Astrocyte (in vitro differentiated cells and primary cell): ENCODE data around the gene ZNF81. TPM values are rescaled to one million over a fixed set of nuclear protein-coding genes. Genes with fewer than 3 reads are reported as not detected.

Source experiments
- DNase-seq: peaks from one replicate; pipeline ENCODE4 v3.0.0-alpha.2; 2010; ENCODE audit warnings: low read depth
- FAIRE-seq: peaks from 2 replicates; lab custom pipeline; 2011; peaks lifted over from hg19 to GRCh38; lab: Jason Lieb, UNC
- H2AFZ ChIP-seq: 2 replicates; pipeline ENCODE4 v1.6.0; 2012; ENCODE audit warnings: low read depth, low read length, inconsistent platforms
- H3K27ac ChIP-seq: 2 replicates; pipeline ENCODE4 v1.5.1; 2011; ENCODE audit warnings: low read depth, low read length, inconsistent platforms
- H3K27me3 ChIP-seq: 2 replicates; pipeline ENCODE4 v1.6.0; 2011; ENCODE audit warnings: low read length, inconsistent platforms; ENCODE audit not compliant: insufficient read depth
- H3K36me3 ChIP-seq: 2 replicates; pipeline ENCODE4 v1.5.1; 2011; ENCODE audit warnings: low read length, inconsistent platforms; ENCODE audit not compliant: insufficient read depth
- H3K4me1 ChIP-seq: 2 replicates; pipeline ENCODE4 v1.5.1; 2011; ENCODE audit warnings: low read length, inconsistent platforms; ENCODE audit not compliant: insufficient read depth
- H3K4me2 ChIP-seq: 2 replicates; pipeline ENCODE4 v1.6.0; 2012; ENCODE audit warnings: low read length, inconsistent platforms
- H3K4me3 ChIP-seq: 2 replicates; pipeline ENCODE4 v1.5.1; 2011; ENCODE audit warnings: low read depth, mild to moderate bottlenecking, low read length, inconsistent platforms; ENCODE audit not compliant: insufficient read depth
- H3K79me2 ChIP-seq: 2 replicates; pipeline ENCODE4 v1.6.0; 2012; ENCODE audit warnings: mild to moderate bottlenecking, low read length, inconsistent platforms; ENCODE audit not compliant: insufficient read depth
- H3K9ac ChIP-seq: 2 replicates; pipeline ENCODE4 v1.6.0; 2012; ENCODE audit warnings: mild to moderate bottlenecking, low read length, inconsistent platforms
- H3K9me3 ChIP-seq: 2 replicates; pipeline ENCODE4 v1.5.1; 2012; ENCODE audit warnings: low read depth, mild to moderate bottlenecking, low read length, inconsistent platforms; ENCODE audit not compliant: insufficient read depth
- H4K20me1 ChIP-seq: 2 replicates; pipeline ENCODE4 v1.6.0; 2012; ENCODE audit warnings: low read length, inconsistent platforms; ENCODE audit not compliant: insufficient read depth
- H3K27ac Mint-ChIP-seq: one replicate; pipeline ENCODE4 v1.8.0; 2021; ENCODE audit warnings: mild to moderate bottlenecking, mixed read lengths; ENCODE audit not compliant: unreplicated experiment
- H3K27me3 Mint-ChIP-seq: one replicate; pipeline ENCODE4 v1.8.0; 2021; ENCODE audit warnings: low read depth, mixed read lengths; ENCODE audit not compliant: unreplicated experiment
- H3K36me3 Mint-ChIP-seq: one replicate; pipeline ENCODE4 v1.8.0; 2021; ENCODE audit warnings: low read depth, mixed read lengths; ENCODE audit not compliant: unreplicated experiment
- H3K4me1 Mint-ChIP-seq: one replicate; pipeline ENCODE4 v1.8.0; 2021; ENCODE audit warnings: low read depth, mixed read lengths; ENCODE audit not compliant: unreplicated experiment
- H3K4me3 Mint-ChIP-seq: one replicate; pipeline ENCODE4 v1.8.0; 2021; ENCODE audit warnings: mild to moderate bottlenecking, moderate library complexity, mixed read lengths; ENCODE audit not compliant: unreplicated experiment
- H3K9me3 Mint-ChIP-seq: one replicate; pipeline ENCODE4 v1.8.0; 2021; ENCODE audit warnings: mild to moderate bottlenecking, mixed read lengths; ENCODE audit not compliant: unreplicated experiment
- EZH2 ChIP-seq: IDR thresholded peaks from 2 replicates; pipeline ENCODE4 v1.6.1; 2012; ENCODE audit warnings: mild to moderate bottlenecking, low read length, inconsistent platforms; ENCODE audit not compliant: insufficient read depth
- total RNA-seq: library from RNA; stranded (reverse); gene quantifications from 2 replicates; pipeline ENCODE4 v1.2.1, GENCODE V29; 2021
- TF ChIP-seq, protein P1 (sequence below): IDR thresholded peaks from 2 replicates; pipeline ENCODE4 v1.5.1; 2011; ENCODE audit warnings: low read depth, mild to moderate bottlenecking, inconsistent platforms, low read length, moderate library complexity; ENCODE audit not compliant: insufficient read depth

Gene ZNF81
- total RNA-seq, 1 donor from 2014 or later: 8.6 TPM

DNA sequence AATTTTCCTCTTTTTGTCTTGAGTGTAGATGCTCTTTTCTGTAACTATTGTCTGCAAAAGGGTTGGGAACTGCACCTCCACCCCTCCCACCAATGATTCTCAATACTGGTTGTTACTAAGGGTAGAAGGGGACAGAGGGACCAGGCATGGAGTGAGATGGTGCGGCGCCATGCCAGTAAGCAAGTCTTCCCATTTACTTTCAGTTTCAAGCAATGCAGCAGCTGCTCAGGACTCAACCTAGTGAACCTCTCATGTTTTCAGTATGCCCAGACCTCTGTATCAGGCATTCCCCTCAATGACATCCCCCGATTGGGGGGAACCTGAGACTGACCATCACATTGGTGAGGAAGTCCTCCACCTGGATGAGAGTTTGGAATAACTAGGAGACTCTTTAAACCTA lies 41.5 kb downstream of the ZNF81 start:
- H3K27ac Mint-ChIP-seq: no peak overlapping the region
- no peak for TF ChIP-seq EZH2
- TF ChIP-seq, protein P1, sequence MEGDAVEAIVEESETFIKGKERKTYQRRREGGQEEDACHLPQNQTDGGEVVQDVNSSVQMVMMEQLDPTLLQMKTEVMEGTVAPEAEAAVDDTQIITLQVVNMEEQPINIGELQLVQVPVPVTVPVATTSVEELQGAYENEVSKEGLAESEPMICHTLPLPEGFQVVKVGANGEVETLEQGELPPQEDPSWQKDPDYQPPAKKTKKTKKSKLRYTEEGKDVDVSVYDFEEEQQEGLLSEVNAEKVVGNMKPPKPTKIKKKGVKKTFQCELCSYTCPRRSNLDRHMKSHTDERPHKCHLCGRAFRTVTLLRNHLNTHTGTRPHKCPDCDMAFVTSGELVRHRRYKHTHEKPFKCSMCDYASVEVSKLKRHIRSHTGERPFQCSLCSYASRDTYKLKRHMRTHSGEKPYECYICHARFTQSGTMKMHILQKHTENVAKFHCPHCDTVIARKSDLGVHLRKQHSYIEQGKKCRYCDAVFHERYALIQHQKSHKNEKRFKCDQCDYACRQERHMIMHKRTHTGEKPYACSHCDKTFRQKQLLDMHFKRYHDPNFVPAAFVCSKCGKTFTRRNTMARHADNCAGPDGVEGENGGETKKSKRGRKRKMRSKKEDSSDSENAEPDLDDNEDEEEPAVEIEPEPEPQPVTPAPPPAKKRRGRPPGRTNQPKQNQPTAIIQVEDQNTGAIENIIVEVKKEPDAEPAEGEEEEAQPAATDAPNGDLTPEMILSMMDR: no peak
- Histone ChIP-seq H3K9ac (no peak overlapping the region), H3K4me2 (no peak overlapping the region), H3K9me3 (no peaks in the 10 kb centered on the region), H3K27me3 (no peaks in the 10 kb centered on the region), H3K4me1 (no peaks in the 10 kb centered on the region), H3K79me2 (no peaks in the 10 kb centered on the region), H4K20me1 (no peaks in the 10 kb centered on the region), H3K36me3 (peaks cover 2% of the 10 kb centered on the region), H3K27ac (no peak overlapping the region), H2AFZ (no peak overlapping the region), H3K4me3 (no peak overlapping the region)
- H3K27me3 Mint-ChIP-seq: no peaks in the 10 kb centered on the region
- no peak overlapping the region for H3K4me3 Mint-ChIP-seq
- no peak for DNase-seq
- FAIRE-seq: no peak
- H3K36me3 Mint-ChIP-seq: peaks cover 9% of the 10 kb centered on the region
- H3K4me1 Mint-ChIP-seq: no peaks in the 10 kb centered on the region
- H3K9me3 Mint-ChIP-seq: no peaks in the 10 kb centered on the region

DNA sequence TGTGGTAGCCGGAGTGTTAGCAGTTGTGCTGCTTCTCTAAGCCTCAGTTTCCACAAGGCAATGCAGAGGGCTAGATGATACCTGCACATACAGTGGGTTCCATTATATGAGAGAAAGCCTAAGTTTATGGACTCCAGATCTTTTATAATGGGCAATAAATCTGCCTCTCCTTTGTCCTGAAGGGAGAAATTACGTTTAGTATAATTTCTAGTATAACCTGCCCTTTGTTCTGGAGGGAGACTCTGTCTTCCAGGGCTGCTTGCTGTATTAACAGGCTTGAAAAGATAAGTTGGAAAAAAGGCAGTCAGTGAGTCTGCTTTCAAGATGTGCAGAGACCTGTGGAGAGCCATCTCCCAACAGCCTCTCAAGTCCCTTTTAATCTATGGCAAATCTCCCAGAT lies 42.8 kb downstream of the ZNF81 start:
- Histone ChIP-seq H3K4me3 (no peak overlapping the region), H2AFZ (no peak overlapping the region), H4K20me1 (no peaks in the 10 kb centered on the region), H3K36me3 (peaks cover 2% of the 10 kb centered on the region), H3K9me3 (no peaks in the 10 kb centered on the region), H3K4me1 (no peaks in the 10 kb centered on the region), H3K27me3 (no peaks in the 10 kb centered on the region), H3K79me2 (no peaks in the 10 kb centered on the region), H3K27ac (no peak overlapping the region), H3K9ac (no peak overlapping the region), H3K4me2 (no peak overlapping the region)
- Mint-ChIP-seq H3K27me3 (no peaks in the 10 kb centered on the region), H3K4me1 (no peaks in the 10 kb centered on the region), H3K4me3 (no peak overlapping the region), H3K9me3 (no peaks in the 10 kb centered on the region), H3K36me3 (peaks cover 4% of the 10 kb centered on the region), H3K27ac (no peak overlapping the region)
- no peak for DNase-seq
- no peak for FAIRE-seq
- TF ChIP-seq, protein P1: no peak

DNA sequence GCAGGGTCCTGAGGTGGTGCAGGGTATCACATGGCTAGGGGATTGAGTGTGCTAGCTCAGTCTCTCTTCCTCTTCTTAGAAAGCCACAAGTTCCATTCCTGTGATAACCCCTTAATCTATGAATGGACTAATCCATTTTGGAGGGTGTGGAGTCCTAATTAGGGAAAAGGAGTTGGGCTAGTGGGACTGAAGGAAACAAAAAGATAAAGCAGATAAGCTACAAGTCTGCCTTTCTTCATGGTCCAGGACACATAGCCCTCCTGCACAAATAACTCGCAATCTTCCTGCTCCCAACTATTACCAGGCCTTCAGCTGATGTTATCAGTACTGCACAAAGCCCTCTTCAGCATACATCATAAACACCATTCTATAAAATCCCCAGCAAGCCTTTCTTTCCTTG lies 44.2 kb downstream of the ZNF81 start:
- no peak overlapping the region for H3K27ac ChIP-seq
- no peak overlapping the region for H3K4me3 ChIP-seq
- H3K4me1 Mint-ChIP-seq: no peaks in the 10 kb centered on the region
- H3K9ac ChIP-seq: no peak overlapping the region
- peaks cover 4% of the 10 kb centered on the region for H3K36me3 Mint-ChIP-seq
- DNase-seq: no peak
- no peaks in the 10 kb centered on the region for H3K27me3 Mint-ChIP-seq
- H3K9me3 ChIP-seq: no peaks in the 10 kb centered on the region
- no peaks in the 10 kb centered on the region for H3K4me1 ChIP-seq
- no peaks in the 10 kb centered on the region for H3K79me2 ChIP-seq
- no peaks in the 10 kb centered on the region for H3K27me3 ChIP-seq
- TF ChIP-seq EZH2: no peak
- FAIRE-seq: peak; percentile 54
- no peaks in the 10 kb centered on the region for H3K36me3 ChIP-seq
- no peak overlapping the region for H2AFZ ChIP-seq
- no peaks in the 10 kb centered on the region for H4K20me1 ChIP-seq
- H3K9me3 Mint-ChIP-seq: no peaks in the 10 kb centered on the region
- no peak overlapping the region for H3K4me2 ChIP-seq
- no peak overlapping the region for H3K27ac Mint-ChIP-seq
- H3K4me3 Mint-ChIP-seq: no peak overlapping the region
